Activated CD4-positive, alpha-beta T cell treated with anti-CD3 and anti-CD28 coated beads, Interleukin-10, Interleukin-2, amounts not matched to agents 100 ng/mL and 50 ng/mL, durations not matched to agents 16 hours and 8 hours (primary cell): ENCODE data around the gene EIF6.

Source experiments
- DNase-seq: peaks from one replicate; pipeline ENCODE4 v3.0.0-alpha.2; 2020

EIF6 gene

GRCh38 chr20:35312318-35312717 lies 27.7 kb upstream of the EIF6 start:
- DNase-seq: peak; percentile 89

- DNase-seq: no peak
Observed at GRCh38 chr20:35311822-35312221, 27.2 kb upstream of the EIF6 start.

GRCh38 chr20:35311409-35311808 lies 26.8 kb upstream of the EIF6 start:
- DNase-seq: peak; percentile 93

GRCh38 chr20:35307666-35308653 lies 23.4 kb upstream of the EIF6 start:
- DNase-seq: no peak

GRCh38 chr20:35306931-35307517 lies 22.5 kb upstream of the EIF6 start:
- DNase-seq: peak; percentile 62

GRCh38 chr20:35305682-35306556 lies 21.3 kb upstream of the EIF6 start:
- peak; percentile 97 for DNase-seq

GRCh38 chr20:35304956-35305355 lies 20.4 kb upstream of the EIF6 start:
- no peak for DNase-seq

GRCh38 chr20:35303735-35304491 lies 19.3 kb upstream of the EIF6 start:
- DNase-seq: peak; percentile 93

- DNase-seq: no peak
Observed at GRCh38 chr20:35303382-35303734, 18.8 kb upstream of the EIF6 start.

- peak; percentile 62 for DNase-seq
Observed at GRCh38 chr20:35302421-35303335, 18.1 kb upstream of the EIF6 start.

- DNase-seq: no peak
Observed at GRCh38 chr20:35301426-35301825, 16.9 kb upstream of the EIF6 start.

GRCh38 chr20:35300469-35301262 lies 16.1 kb upstream of the EIF6 start:
- no peak for DNase-seq

- DNase-seq: no peak
Observed at GRCh38 chr20:35299780-35300179, 15.2 kb upstream of the EIF6 start.

- no peak for DNase-seq
Observed at GRCh38 chr20:35298264-35298663, 13.7 kb upstream of the EIF6 start.

GRCh38 chr20:35297740-35298139 lies 13.2 kb upstream of the EIF6 start:
- no peak for DNase-seq

- DNase-seq: no peak
Observed at GRCh38 chr20:35297155-35297554, 12.6 kb upstream of the EIF6 start.

- DNase-seq: no peak
Observed at GRCh38 chr20:35296101-35296554, 11.6 kb upstream of the EIF6 start.

- no peak for DNase-seq
Observed at GRCh38 chr20:35295674-35296073, 11.1 kb upstream of the EIF6 start.

GRCh38 chr20:35295058-35295457 lies 10.5 kb upstream of the EIF6 start:
- DNase-seq: no peak

GRCh38 chr20:35294293-35294685 lies 9.7 kb upstream of the EIF6 start:
- no peak for DNase-seq
